ENCODE measurements around the gene TTLL7. TPM values are rescaled to one million over a fixed set of nuclear protein-coding genes. Genes with fewer than 3 reads are reported as not detected.

TTLL7 gene
- total RNA-seq, 3 donors from 2014 or later = 6.7 to 15.1 (median 10.8) TPM

DNA sequence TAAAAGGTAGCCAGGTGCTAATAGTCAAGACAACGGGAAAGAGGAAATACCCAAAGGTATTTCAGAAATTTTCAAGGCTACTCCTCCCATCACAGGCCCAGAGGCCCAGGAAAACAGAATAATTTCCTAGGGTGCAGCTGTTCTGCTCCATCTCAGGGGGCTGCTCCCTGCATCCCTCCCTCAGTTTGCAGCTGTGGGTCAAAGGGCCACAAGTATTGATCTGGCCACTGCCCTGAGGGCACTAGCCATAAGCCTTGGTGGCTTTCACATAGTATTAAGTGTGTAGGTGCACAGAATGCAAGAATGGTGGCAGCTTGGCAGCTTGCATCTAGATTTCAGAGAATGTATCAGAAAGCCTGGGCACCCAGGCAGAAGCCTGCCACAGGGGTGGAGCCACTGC lies 179.5 kb downstream of the TTLL7 start:
- DNase-seq (ENCODE audit: low spot score in 2 of 2) = no peak
- Histone ChIP-seq H3K4me3 (no peak overlapping the region), H3K36me3 (no peaks in the 10 kb centered on the region), H3K9me3 (no peaks in the 10 kb centered on the region), H3K4me1 (no peaks in the 10 kb centered on the region), H3K27ac (no peak overlapping the region), H3K27me3 (no peaks in the 10 kb centered on the region)
- TF ChIP-seq, protein P1, sequence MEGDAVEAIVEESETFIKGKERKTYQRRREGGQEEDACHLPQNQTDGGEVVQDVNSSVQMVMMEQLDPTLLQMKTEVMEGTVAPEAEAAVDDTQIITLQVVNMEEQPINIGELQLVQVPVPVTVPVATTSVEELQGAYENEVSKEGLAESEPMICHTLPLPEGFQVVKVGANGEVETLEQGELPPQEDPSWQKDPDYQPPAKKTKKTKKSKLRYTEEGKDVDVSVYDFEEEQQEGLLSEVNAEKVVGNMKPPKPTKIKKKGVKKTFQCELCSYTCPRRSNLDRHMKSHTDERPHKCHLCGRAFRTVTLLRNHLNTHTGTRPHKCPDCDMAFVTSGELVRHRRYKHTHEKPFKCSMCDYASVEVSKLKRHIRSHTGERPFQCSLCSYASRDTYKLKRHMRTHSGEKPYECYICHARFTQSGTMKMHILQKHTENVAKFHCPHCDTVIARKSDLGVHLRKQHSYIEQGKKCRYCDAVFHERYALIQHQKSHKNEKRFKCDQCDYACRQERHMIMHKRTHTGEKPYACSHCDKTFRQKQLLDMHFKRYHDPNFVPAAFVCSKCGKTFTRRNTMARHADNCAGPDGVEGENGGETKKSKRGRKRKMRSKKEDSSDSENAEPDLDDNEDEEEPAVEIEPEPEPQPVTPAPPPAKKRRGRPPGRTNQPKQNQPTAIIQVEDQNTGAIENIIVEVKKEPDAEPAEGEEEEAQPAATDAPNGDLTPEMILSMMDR (IDR thresholded peaks at IDR 0.05) = no peak
- intact Hi-C loops (cut with DNase I; ENCODE audit: low total_unique reads) = no loop called here

- Histone ChIP-seq H3K4me1 (no peaks in the 10 kb centered on the region), H3K27me3 (no peaks in the 10 kb centered on the region), H3K9me3 (no peaks in the 10 kb centered on the region), H3K27ac (no peak overlapping the region), H3K36me3 (no peaks in the 10 kb centered on the region), H3K4me3 (no peak overlapping the region)
- TF ChIP-seq POLR2AphosphoS5 (IDR thresholded peaks at IDR 0.05) (no peak), POLR2A (IDR thresholded peaks at IDR 0.05) (no peak)
- TF ChIP-seq, protein P1 (IDR thresholded peaks at IDR 0.05) = no peak
- no peak for DNase-seq (ENCODE audit: low spot score in 2 of 2)
- intact Hi-C loops (cut with DNase I; ENCODE audit: low total_unique reads) = no loop called here
These were observed 180.0 kb downstream of the TTLL7 start for GRCh38 chr1:83818916-83819315.

DNA sequence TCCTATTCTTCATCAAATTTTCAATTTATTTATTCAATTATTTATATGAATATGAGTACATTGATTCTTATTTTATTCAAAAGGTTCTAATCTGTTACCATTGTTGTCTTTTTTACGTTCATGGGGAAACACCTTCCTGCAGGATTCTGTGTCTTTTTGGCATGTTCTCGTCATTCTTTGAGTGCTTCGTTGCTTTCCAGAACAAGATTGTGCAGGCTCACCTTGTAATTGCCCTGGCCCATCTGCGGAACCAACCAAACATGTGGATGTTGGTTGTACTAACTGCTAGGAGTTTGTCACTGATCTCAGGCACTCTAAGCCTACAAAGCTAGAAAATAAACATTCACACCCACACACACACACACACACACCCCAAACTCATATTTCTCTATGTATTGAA lies 182.1 kb downstream of the TTLL7 start:
- Histone ChIP-seq H3K4me3 (no peak overlapping the region), H3K4me1 (no peaks in the 10 kb centered on the region), H3K27ac (no peak overlapping the region), H3K36me3 (no peaks in the 10 kb centered on the region), H3K9me3 (no peaks in the 10 kb centered on the region), H3K27me3 (no peaks in the 10 kb centered on the region)
- intact Hi-C loops (cut with DNase I; ENCODE audit: low total_unique reads) = no loop called here
- TF ChIP-seq, protein P1 (IDR thresholded peaks at IDR 0.05) = no peak
- TF ChIP-seq POLR2A (IDR thresholded peaks at IDR 0.05) = no peak
- TF ChIP-seq POLR2AphosphoS5 (IDR thresholded peaks at IDR 0.05) = no peak
- no peak for DNase-seq (ENCODE audit: low spot score in 2 of 2)

GRCh38 chr1:83815330-83815729 lies 183.6 kb downstream of the TTLL7 start:
- DNase-seq (ENCODE audit: low spot score in 2 of 2) = no peak
- TF ChIP-seq POLR2A (IDR thresholded peaks at IDR 0.05) (no peak), POLR2AphosphoS5 (IDR thresholded peaks at IDR 0.05) (no peak)
- TF ChIP-seq, protein P1 (IDR thresholded peaks at IDR 0.05) = no peak
- no peaks in the 10 kb centered on the region for H3K36me3 ChIP-seq
- H3K4me1 ChIP-seq = no peaks in the 10 kb centered on the region
- no peak overlapping the region for H3K4me3 ChIP-seq
- intact Hi-C loops (cut with DNase I; ENCODE audit: low total_unique reads) = no loop called here
- no peak overlapping the region for H3K27ac ChIP-seq
- H3K9me3 ChIP-seq = no peaks in the 10 kb centered on the region
- no peaks in the 10 kb centered on the region for H3K27me3 ChIP-seq

Other genes starting within 250 kb of the TTLL7 start
- gene PRKACB, start 145.1 kb upstream of the TTLL7 start, total RNA-seq = 10 to 100 TPM; 25.2 to 31.3 (median 26.4) TPM